Measurements from ENCODE around the gene ZMYND15.
"Not testable (repeated sequence)": the region's sequence is repeated elsewhere in the genome, so short reads cannot be mapped to it uniquely, and the experiment has no call there.

ZMYND15 gene

DNA sequence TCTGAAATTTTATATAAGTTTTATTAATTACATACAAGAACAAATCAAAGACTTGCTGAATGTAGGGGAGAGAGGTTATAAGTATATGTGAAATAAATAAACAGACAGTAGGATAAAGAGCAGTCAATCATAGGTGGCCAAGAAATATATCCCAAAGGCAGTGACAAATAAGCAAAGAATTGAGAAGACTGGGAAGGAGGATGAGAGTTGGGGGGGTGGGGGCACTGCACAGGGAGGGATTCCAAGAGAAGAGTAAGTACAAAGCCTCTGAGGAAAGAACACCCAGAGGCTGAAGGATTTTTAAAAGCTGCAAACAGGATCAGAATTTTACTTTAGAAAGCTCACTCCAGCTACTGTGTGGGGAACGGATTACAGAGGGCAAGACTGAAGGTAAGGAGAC is 38.5 kb upstream of the ZMYND15 start:
- FAIRE-seq: no peak
- TF ChIP-seq, protein P1, sequence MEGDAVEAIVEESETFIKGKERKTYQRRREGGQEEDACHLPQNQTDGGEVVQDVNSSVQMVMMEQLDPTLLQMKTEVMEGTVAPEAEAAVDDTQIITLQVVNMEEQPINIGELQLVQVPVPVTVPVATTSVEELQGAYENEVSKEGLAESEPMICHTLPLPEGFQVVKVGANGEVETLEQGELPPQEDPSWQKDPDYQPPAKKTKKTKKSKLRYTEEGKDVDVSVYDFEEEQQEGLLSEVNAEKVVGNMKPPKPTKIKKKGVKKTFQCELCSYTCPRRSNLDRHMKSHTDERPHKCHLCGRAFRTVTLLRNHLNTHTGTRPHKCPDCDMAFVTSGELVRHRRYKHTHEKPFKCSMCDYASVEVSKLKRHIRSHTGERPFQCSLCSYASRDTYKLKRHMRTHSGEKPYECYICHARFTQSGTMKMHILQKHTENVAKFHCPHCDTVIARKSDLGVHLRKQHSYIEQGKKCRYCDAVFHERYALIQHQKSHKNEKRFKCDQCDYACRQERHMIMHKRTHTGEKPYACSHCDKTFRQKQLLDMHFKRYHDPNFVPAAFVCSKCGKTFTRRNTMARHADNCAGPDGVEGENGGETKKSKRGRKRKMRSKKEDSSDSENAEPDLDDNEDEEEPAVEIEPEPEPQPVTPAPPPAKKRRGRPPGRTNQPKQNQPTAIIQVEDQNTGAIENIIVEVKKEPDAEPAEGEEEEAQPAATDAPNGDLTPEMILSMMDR (IDR thresholded peaks at IDR 0.05; ENCODE audit: insufficient read depth, missing control alignments): no peak
- DNase-seq (ENCODE audit: insufficient read length, low spot score): no peak

DNA sequence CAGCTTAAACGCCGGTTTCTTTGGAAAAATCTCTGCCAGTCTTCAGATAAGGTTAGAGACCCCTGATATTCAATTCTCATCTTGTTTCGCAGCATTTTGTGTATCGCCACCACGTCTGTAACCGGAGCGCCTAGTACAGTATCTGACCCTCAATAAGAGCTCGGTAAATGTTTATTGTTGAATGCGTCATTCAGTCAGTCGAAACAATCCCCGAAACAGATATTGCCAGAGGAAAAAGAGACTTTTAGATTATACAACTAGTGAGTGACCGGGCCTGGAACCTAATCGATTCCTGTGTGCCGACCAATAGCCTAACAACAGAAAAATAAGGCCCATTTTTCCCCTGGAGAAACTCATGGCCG is 36.3 kb upstream of the ZMYND15 start:
- DNase-seq (ENCODE audit: insufficient read length, low spot score): no peak
- TF ChIP-seq, protein P1 (IDR thresholded peaks at IDR 0.05; ENCODE audit: insufficient read depth, missing control alignments): no peak
- FAIRE-seq: no peak

DNA sequence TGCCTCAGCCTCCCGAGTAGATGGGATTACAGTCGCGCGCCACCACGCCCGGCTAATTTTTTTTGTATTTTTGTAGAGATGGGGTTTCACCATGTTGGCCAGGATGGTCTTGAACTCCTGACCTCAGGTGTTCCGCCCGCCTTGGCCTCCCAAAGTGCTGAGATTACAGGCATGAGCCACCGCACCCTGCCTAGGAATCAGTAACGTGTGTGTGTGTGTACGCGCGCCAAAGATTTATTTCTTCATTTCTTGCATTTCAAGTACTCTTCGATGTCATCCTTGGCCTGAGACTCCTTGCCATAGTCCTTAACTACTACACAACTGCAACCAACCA is 35.1 kb upstream of the ZMYND15 start:
- not testable (repeated sequence) for DNase-seq (ENCODE audit: insufficient read length, low spot score); FAIRE-seq

DNA sequence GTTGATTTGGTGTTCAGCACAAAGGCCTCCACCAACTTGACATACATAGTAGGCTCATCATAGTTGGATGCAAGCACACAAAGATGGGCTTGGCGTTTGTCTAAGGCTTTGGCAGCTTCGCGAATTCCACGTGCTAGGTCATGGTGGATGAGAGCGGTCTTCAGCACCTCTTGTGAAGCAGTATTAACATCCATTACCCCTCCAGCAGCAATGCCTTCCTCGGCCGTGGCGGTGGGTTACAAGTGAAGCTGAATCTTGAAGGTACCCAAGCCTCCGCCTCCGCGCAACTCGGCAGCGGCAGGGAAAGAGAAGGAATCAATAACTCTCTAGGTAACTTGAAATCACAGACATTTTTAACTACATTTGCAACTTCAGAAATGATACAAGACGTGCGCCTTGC is 34.6 kb upstream of the ZMYND15 start:
- FAIRE-seq (no peak), DNase-seq (ENCODE audit: insufficient read length, low spot score) (no peak)
- TF ChIP-seq, protein P1 (IDR thresholded peaks at IDR 0.05; ENCODE audit: insufficient read depth, missing control alignments): no peak

DNA sequence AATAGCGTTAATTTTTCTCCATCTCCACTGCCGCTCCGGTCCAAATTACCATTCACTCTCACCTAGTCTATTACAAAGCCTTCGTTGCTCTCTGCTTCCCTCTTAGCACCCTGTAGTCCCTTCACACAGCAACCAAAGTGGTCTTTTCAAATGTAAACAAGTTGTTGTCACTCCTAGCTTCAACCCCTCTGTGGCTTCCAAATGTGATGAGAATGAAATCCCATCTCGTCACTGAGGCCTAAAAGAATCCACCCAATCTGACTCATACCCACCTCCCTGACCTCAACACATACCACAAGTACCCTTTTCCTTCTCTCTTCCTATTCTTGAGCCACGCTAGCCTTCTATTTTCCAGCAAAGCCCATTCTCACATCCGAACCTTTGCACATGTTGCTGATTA is 33.5 kb upstream of the ZMYND15 start:
- no peak for DNase-seq (ENCODE audit: insufficient read length, low spot score)
- TF ChIP-seq, protein P1 (IDR thresholded peaks at IDR 0.05; ENCODE audit: insufficient read depth, missing control alignments): no peak
- no peak for FAIRE-seq

DNA sequence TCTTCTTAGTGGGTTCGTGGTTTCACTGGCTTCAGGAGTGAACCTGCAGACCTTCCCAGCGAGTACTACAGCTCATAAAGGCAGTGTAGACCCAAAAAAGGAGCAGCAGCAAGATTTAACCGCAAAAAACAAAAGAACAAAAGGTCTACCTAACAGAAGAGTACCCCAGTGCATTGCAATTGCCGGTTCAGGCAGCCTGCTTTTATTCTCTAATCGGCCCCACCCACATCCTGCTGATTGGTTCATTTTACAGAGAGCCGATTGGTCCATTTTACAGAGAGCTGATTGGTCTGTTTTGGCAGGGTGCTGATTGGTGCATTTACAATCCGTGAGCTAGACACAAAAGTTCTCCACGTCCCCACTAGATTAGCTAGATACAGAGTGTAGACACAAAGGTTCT is 31.2 kb upstream of the ZMYND15 start:
- FAIRE-seq (no peak), DNase-seq (ENCODE audit: insufficient read length, low spot score) (no peak)
- TF ChIP-seq, protein P1 (IDR thresholded peaks at IDR 0.05; ENCODE audit: insufficient read depth, missing control alignments): no peak

DNA sequence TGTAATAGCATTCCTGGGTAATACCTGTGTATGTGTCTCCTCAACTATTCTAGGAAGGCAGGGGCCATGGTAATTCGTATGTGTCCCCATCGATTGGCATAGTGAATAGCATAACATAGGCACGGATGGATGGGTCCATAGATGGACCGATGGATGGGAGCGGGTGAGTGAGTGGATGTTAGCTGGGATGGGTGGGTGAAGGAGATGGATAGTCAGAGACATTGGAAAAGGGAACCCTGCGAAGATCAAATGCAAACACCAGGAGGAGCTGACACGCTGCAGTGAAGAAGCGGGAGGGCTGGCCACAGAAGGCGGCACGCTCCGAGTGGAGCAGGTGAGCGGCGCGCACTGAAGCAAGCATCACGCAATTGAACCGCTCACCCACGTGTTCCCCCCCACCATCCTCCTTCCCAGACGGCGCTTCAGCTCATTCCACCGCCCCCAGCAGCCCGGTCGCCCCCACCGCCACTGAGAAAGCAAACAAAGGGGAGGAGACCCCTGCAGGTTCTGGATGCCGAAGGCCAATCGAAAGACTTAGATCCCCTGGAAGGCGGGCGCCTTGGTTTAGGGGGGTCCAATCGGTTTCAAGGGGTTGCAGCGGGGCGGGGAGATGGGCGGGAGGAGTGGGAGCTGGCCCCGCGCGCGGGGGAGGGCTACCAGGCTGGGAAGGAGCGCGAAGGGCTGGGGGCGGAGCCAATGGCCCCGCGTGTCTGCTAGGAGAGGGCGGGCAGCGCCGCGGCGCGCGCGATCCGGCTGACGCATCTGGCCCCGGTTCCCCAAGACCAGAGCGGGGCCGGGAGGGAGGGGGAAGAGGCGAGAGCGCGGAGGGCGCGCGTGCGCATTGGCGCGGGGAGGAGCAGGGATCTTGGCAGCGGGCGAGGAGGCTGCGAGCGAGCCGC is 29.6 kb upstream of the ZMYND15 start, which contains the start of gene ARRB2:
ARRB2 (plus strand) TSS at position 839 of the 899 bp plus-strand sequence. CDS start 90 bp downstream, outside the sequence.
- TF ChIP-seq, protein P1 (IDR thresholded peaks at IDR 0.05; ENCODE audit: insufficient read depth, missing control alignments): peak; percentile 29
- DNase-seq (ENCODE audit: insufficient read length, low spot score) (peak; percentile 95), FAIRE-seq (no peak)

Measured in D721Med (cell line).